Neutrophil (primary cell): Measurements from ENCODE around the gene MIER1.
"Not testable (repeated sequence)": the region's sequence is repeated elsewhere in the genome, so short reads cannot be mapped to it uniquely, and the experiment has no call there.

ENCODE experiments used
- H3K27ac ChIP-seq: fragments of 200-600 bp; sonication (generic); 2 replicates; pipeline ENCODE4 v1.5.1; 2016; ENCODE audit warnings: mild to moderate bottlenecking, moderate library complexity
- H3K27me3 ChIP-seq: fragments of 200-600 bp; sonication (generic); 2 replicates; pipeline ENCODE4 v1.6.0; 2016; ENCODE audit warnings: mild to moderate bottlenecking
- H3K36me3 ChIP-seq: fragments of 200-600 bp; sonication (generic); 2 replicates; pipeline ENCODE4 v1.5.1; 2017
- H3K4me1 ChIP-seq, 2 experiments: fragments of 200-600 bp in 1 of 2; sonication (generic) in 1 of 2; 1 replicate in 1 of 2; 2 replicates in 1 of 2; pipeline versions ENCODE4 v1.5.1 to v1.6.1; 2013 to 2016; ENCODE audit warnings: low read depth in 1 of 2, low read length in 1 of 2, mild to moderate bottlenecking in 1 of 2, moderate library complexity in 1 of 2; ENCODE audit not compliant: control insufficient read depth in 1 of 2, insufficient read depth in 1 of 2
- H3K4me3 ChIP-seq, 2 experiments: fragments of 200-600 bp in 1 of 2; sonication (generic) in 1 of 2; 1 replicate in 1 of 2; 2 replicates in 1 of 2; pipeline ENCODE4 v1.5.1; 2013 to 2016; ENCODE audit warnings: low read depth in 1 of 2, low read length in 1 of 2, mild to moderate bottlenecking in 1 of 2, moderate library complexity in 1 of 2
- H3K9me3 ChIP-seq: fragments of 200-600 bp; sonication (generic); 2 replicates; pipeline ENCODE4 v1.5.1; 2016
- CTCF ChIP-seq: fragments of 200-600 bp; sonication (generic); IDR thresholded peaks from 2 replicates; pipeline ENCODE4 v1.5.1; 2016; ENCODE audit warnings: antibody characterized with exemption

The MIER1 gene

GRCh38 chr1:66978201-66978600 is 53.4 kb downstream of the MIER1 start:
- Histone ChIP-seq H3K36me3 (peaks cover 97% of the 10 kb centered on the region), H3K4me1 (peaks cover 2 to 5% of the 10 kb centered on the region in 2 experiments), H3K27me3 (no peaks in the 10 kb centered on the region), H3K27ac (no peak overlapping the region), H3K4me3 (no peak overlapping the region), H3K9me3 (no peaks in the 10 kb centered on the region)
- TF ChIP-seq CTCF = no peak

GRCh38 chr1:66979621-66980020 is 54.8 kb downstream of the MIER1 start:
- not testable (repeated sequence) for H3K4me1 ChIP-seq, H3K4me3 ChIP-seq, H3K9me3 ChIP-seq, H3K27ac ChIP-seq, H3K27me3 ChIP-seq
- peaks cover 99% of the 10 kb centered on the region for H3K36me3 ChIP-seq

GRCh38 chr1:66980745-66981367 is 56.1 kb downstream of the MIER1 start:
- TF ChIP-seq CTCF = no peak
- Histone ChIP-seq H3K36me3 (peaks cover 97% of the 10 kb centered on the region), H3K27ac (peak overlapping the region; percentile 58)

GRCh38 chr1:66981679-66982078 is 56.9 kb downstream of the MIER1 start:
- TF ChIP-seq CTCF = no peak

More at GRCh38 chr1:66980745-66981367, 56.1 kb downstream of the MIER1 start:
- Histone ChIP-seq H3K9me3 (no peaks in the 10 kb centered on the region), H3K27me3 (no peaks in the 10 kb centered on the region), H3K4me3 (no peak overlapping the region), H3K4me1 (peaks cover 3 to 5% of the 10 kb centered on the region in 2 experiments)

GRCh38 chr1:66982561-66983260 is 57.9 kb downstream of the MIER1 start:
- H3K9me3 ChIP-seq = no peaks in the 10 kb centered on the region
- peaks cover 97% of the 10 kb centered on the region for H3K36me3 ChIP-seq
- no peak for TF ChIP-seq CTCF
- H3K4me1 ChIP-seq = peaks cover 3 to 5% of the 10 kb centered on the region in 2 experiments
- H3K4me3 ChIP-seq = no peak overlapping the region
- no peaks in the 10 kb centered on the region for H3K27me3 ChIP-seq
- peak overlapping the region; percentile 9 for H3K27ac ChIP-seq

More at GRCh38 chr1:66981679-66982078, 56.9 kb downstream of the MIER1 start:
- Histone ChIP-seq H3K36me3 (peaks cover 97% of the 10 kb centered on the region), H3K27me3 (no peaks in the 10 kb centered on the region), H3K9me3 (no peaks in the 10 kb centered on the region), H3K4me3 (no peak overlapping the region), H3K27ac (peak overlapping the region; percentile 58), H3K4me1 (peaks cover 3 to 5% of the 10 kb centered on the region in 2 experiments)

- Histone ChIP-seq H3K27me3 (no peaks in the 10 kb centered on the region), H3K9me3 (no peaks in the 10 kb centered on the region), H3K4me1 (peaks cover 3 to 5% of the 10 kb centered on the region in 2 experiments), H3K4me3 (no peak overlapping the region), H3K36me3 (peaks cover 97% of the 10 kb centered on the region), H3K27ac (peak overlapping the region; percentile 27)
- TF ChIP-seq CTCF = no peak
Measured at GRCh38 chr1:66984491-66984890, 59.7 kb downstream of the MIER1 start.
